Activated naive CD4-positive, alpha-beta T cell (primary cell): ENCODE data around the gene POLQ.
"Not testable (repeated sequence)": the region's sequence is repeated elsewhere in the genome, so short reads cannot be mapped to it uniquely, and the experiment has no call there.

Experiments used
- DNase-seq, 4 experiments: peaks; one replicate each; lab custom pipeline; 2025; lab: John Stamatoyannopoulos, UW

POLQ gene

DNA sequence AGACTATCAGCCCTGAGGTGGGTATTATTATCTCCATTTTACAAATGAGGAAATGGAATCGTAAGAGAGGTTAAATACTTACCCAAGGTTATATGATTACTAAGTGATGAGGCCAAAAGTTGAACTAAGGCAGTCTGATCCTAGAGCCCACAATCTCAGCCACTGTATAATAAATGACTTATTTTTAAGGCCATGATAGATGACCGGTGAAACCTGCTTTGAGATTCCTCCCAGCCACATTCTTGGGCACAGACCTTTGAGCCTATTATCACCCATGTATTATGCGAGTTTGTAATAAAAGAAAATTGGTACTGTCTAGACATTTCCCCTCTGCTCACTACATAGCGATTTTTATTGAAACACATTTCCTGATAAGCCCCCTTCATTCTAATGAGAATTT is 37.4 kb downstream of the POLQ start:
- no peak for DNase-seq

DNA sequence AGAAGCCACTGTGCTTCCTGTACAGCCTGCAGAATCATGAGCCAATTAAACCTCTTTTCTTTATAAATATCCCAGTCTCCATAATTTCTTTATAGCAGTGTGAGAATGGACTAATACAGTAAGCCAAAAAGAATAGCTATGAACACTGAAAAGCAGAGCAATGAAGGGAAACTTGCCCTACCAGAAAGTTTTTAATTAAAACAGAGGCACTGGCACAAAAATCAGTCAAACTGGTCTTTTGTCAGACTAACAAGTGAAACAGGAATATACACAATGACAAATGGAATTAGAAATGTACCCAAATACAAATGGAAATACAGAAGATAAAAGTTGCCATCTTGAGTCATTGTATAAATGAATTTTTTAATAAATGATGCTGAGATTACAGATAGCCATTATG is 40.5 kb downstream of the POLQ start:
- DNase-seq = no peak

GRCh38 chr3:121504618-121505017 is 41.2 kb downstream of the POLQ start:
- DNase-seq = no peak

DNA sequence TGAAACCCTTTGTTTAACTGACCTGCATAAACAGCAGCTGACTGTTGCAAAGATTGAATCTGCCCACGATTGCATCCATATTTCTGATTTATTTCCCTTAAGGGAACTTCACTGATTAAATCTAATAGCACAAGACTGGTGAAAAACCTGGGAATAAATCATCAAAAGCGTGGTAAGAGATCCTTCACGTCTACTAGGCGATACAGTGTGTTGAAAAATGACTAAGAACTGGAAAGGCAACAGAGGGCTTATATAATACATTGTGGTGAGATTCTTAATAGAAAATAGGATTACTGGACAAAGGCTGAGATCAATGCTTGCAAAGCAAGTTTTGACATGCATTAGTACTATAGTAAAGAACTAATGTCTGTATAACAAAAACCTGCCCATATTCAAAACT is 49.0 kb downstream of the POLQ start:
- no peak for DNase-seq

GRCh38 chr3:121493431-121493830 is 52.4 kb downstream of the POLQ start:
- no peak for DNase-seq

DNA sequence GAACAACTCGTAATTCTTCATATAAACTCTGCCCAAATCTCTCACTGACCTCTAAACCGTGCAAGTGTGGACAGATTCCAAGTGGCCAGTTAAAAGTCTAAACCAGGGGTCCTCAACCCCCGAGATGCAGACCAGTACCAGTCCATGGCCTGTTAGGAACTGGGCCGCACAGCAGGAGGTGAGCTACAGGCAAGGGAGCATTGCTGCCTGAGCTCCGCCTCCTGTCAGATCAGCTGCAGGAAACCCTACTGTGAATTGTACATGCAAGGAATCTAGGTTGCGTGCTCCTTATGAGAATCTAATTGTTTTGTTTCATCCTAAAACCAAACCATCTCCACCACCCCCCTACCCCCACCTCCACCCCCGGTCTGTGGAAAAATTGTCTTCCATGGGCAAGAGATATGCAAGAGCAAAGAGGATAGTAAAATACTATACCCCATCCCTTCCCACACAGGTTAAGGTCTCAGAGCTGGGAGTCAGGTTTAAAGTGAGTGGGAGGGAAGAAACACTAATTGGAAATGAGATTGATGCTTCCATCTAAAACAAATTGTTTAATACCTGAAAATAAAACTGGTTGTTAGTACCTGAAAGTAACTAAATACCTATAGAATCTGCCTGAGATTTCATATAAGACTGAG is 54.0 kb downstream of the POLQ start:
- no peak for DNase-seq

DNA sequence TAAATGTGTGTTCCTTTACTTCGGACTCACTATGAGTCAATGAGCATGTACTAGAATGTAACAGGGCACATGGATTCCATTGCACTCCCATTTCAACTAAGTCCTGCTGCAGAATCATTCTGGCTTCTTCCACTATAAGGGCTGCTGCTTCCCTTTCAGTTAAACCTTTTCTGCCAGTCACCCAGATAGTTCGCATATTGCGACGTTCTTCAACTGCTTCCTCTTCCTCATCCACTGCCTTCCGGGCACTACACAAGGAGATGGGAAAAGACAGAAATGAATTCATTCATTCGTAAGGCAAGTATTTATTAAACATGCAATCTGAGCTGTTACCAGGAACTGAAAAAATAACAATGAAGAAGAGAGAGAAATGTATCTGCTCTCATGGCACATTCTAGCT is 55.6 kb downstream of the POLQ start:
- no peak for DNase-seq

GRCh38 chr3:121488628-121489027 is 57.2 kb downstream of the POLQ start:
- no peak for DNase-seq

DNA sequence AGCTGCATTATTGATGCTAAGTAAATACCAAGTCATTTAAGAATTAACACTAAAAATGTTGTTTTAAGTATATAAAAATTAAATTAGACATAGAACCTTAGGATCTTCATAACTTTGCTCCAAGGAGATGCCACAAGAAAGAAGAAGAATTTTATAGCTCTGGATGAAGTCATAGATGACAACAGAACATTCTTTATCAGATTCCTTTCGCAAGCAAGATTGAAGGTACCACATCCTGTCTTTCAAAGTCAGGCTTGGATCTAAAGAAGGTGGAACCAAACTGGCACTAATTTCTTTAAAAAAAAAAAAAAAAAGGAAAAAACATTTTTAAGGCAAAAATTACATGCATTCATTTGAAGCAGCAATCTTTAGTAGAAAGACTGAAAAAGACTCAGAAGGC is 62.5 kb downstream of the POLQ start:
- DNase-seq = no peak

DNA sequence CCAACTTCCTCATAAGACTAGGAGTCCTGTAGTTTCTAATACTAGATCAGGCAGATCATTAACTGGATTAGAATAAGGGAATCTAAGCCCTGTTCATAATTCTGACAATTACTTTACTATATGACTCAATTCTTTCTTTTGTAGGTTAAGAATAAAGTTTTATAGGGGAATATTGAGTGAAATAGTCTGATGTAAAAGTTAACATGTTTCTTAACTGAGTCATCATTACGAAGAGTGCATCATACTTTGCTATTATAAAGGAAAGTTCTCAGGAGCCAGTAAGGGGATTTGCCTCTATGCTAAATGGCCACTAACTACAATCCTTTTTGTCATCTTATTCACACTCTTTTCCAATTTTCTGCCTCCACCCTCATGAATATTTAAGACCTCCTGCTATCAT is 63.1 kb downstream of the POLQ start:
- DNase-seq = no peak

DNA sequence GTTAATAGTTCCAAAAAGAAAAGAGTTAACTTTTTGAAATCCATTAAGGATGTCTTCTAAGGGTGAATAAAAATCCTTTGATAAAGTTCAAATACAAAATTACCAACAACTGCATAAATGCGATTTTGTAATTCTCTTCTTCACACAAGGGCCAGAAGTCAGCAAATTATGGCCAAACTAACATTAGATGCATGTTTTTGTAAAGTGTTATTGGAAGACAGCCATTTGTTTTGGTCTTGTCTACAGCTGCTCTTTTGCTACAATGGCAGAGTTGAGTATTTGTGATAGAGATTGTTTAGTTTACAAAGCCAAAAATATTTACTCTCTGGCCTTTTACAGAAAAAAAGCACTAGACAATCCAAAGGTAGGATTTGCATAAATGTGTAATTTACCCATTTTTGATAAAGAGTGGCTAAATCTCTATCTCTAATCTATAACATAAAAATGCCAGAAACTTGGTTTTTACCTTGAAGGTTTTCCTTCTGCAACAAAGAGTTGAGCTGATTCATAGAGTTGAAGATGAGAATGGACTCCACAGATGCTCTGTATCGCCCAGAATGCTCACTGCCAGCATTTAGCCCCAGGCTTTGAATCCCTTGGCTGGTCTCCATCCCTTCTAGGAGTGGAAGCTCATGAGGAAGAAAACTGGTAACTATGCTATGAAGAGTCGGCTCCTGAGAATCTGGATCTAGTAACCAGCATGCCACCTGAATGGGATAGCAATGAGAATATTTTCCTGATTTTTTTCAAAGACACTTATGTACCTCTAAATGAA is 64.5 kb downstream of the POLQ start:
- DNase-seq = no peak

- DNase-seq = no peak
Observed at GRCh38 chr3:121477589-121477988, 68.2 kb downstream of the POLQ start.

DNA sequence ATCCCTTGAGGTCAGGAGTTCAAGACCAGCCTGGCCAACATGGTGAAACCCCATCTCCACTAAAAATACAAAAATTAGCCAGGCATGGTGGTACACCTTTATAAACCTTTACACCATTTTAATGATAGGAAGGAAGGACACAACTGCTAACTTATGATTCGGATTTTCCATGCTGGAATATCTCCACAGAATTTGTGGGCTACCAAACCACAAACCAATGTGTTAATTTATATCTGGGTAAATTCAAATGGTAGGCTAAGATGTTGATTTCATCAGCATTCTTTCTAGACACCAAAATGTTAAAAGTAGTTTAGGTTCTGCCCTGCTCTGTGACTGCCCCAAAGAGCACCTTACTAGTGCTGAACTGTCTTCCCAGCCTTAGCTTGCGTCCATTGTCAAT is 72.8 kb downstream of the POLQ start:
- DNase-seq = no peak

DNA sequence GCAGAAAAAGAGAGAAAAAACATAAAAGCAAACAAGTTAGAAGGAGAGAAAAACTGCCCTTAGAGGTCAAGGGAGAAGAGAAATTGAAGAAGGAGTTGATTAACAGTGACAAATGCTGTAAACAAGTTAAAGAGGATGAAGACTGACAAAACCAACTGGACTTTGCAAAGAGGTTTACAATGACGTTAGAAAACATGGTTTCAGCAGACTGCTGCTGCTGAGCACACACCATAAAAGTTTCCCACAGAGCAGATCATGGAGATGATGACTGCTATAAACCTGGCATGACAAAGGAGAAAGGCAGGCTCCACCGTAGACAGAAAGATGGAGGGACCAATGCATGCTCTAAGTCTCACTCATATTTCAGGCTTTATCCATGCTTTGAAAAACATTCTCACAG is 78.7 kb downstream of the POLQ start:
- no peak for DNase-seq

- no peak for DNase-seq
Observed at GRCh38 chr3:121463745-121464144, 82.0 kb downstream of the POLQ start.

DNA sequence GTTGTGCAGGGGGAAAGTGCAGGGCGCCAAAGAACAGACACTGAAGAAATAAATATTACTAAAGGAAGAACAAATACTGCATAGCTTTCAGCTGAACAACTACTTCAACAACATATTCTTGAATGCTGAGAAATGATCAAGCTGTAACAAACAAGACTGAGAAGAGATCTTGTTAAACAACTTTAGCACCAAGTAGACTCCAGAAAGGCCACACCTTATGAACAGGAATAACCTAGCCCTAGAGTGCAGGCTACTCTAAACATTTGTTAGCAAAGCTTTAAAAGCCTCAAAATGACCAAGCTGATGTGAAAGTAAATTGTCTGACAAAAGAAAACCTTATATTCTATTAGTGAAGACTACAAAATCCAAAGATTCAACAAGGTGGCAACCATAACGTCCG is 83.2 kb downstream of the POLQ start:
- no peak for DNase-seq

DNA sequence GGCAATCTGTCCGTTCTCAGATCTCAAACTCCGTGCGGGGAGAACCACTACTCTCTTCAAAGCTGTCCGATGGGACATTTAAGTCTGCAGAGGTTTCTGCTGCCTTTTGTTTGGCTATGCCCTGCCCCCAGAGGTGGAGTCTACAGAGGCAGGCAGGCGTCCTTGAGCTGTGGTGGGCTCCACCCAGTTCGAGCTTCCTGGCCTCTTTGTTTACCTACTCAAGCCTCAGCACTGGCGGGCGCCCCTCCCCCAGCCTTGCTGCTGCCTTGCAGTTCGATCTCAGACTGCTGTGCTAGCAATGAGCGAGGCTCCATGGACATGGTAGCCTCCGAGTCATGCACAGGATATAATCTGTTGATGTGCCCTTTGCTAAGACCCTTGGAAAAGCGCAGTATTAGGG is 94.0 kb downstream of the POLQ start:
- not testable (repeated sequence) for DNase-seq

DNA sequence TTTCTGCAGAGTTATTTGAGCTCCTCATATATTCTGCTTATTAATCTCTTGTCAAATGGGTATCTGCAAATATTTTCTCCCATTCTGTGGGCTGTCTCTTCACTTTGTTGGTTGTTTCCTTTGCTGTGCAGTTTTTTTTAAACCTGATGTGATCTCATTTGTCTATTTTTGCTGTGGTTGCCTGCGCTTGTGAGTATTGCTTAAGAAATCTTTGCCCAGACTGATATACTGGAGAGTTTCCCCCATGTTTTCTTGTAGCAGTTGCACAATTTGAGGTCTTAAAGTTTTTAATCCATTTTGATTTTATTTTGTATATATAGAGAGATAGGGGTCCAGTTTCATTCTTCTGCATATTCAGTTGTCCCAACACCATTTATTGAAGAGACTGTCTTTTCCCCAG is 102.3 kb downstream of the POLQ start:
- no peak for DNase-seq

- DNase-seq = no peak
Observed at GRCh38 chr3:121436641-121437040, 109.1 kb downstream of the POLQ start.

DNA sequence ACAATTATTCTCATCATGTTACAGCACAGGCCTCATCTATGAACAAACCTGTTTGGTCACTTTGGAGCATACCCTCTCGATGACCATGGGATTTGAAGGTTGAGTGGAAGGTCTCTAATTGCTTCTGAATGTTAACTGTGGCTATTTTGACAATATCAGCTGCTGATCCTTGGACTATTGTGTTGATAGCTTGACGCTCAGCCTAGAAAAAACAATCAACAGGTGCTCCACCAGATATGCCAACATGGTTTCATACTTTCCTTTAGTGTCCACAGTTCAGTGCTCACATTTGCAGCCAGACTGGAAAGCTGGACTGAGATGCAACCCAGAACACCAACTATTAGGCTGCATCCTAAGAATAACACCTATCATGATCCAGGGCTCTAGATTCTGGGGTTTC is 109.7 kb downstream of the POLQ start:
- DNase-seq = no peak

DNA sequence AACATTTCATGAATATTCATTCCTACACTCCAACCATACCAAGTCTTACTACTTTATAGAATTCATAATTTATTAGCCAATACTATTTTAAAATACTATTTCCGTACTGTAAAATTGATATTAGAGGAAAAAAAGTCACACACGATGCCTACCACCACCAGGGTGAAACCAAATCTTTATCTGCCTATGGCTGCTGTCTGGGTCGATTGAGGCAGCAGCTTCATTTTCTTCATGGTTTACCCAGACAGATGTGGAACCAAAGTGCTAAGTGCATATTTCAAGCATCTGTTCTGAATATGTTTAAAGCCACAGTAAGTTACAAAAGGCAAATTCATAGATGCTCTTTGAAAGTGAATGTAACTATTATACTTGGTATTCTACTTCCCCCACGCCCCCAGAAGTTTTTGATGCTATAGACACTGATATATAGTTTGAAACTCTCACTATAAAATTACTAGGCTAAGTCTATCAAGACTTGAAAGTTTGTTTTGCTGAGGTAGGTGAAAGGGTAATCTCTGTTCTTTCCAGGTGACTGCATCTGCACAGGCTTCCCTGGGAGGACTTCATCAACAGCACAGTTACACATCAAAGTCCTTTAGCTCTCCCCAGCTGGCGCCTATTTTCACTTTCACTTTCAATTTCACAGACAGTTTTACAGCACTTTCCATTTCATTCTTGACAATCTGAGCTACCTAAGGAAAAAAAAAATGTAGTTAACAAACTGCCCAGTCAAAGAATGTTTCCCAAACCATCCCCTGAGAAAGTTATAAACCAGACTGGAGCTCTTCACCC is 113.9 kb downstream of the POLQ start:
- DNase-seq = no peak

DNA sequence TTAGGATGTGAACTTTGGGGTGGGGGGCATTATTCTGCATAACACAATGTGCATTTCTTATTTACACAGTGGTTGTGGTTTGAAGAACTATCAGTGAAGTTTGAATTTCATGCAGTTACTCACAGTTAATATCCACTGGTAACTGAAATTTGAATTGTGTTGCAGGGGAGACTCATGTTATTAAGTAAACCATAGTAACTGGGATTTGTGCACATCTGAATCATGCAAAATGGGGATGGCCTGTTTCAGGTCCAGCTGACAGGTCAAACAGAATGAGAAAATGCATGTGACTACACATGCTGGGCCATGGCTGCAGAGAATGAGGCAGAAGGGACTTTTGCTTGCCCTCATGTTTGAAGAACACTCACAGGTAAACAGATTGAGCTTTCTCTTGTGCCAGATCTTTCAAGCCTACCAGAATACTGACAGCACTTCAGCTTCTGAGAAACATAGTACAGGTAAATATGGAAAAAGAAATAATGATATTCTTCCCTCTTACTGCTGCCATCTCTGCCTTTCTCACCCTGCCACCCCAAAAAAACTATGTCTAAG is 115.0 kb downstream of the POLQ start:
- DNase-seq = no peak

DNA sequence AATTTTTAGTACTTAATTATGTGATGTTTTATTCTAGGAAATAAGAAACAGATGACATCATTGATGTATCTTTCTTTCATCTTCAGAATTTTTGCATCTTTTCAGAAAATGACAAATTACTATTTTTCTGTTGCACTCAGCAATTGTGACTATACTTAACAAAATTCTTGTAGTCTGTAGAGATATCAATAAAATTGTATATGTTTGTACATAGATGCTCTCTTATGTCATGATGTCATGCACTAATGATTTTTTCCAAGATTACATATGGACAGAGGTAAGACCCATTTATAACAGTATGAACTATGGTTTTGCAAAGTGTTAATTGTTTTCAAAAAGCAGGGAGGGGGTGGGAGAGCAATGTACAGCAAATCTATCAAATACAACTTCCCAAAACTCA is 121.2 kb downstream of the POLQ start:
- DNase-seq = no peak
